LoVo (cell line): ENCODE results near the gene MT1M.
A peak's percentile ranks its signal among the peaks of the same experiment; 100 is the strongest.
"Not testable (repeated sequence)": the region's sequence is repeated elsewhere in the genome, so short reads cannot be mapped to it uniquely, and the experiment has no call there.

Experiments
- DNase-seq: peaks from one replicate; pipeline ENCODE4 v3.0.0-alpha.2; 2016; ENCODE audit warnings: low spot score

The MT1M gene

GRCh38 chr16:56632156-56632847, at the start of gene MT1M:
TSS of gene MT1M (plus strand) at chr16:56632659. CDS start at chr16:56632732, 73 bp downstream.
- DNase-seq = no peak

- not testable (repeated sequence) for DNase-seq
Observed at GRCh38 chr16:56582911-56583310, 49.5 kb upstream of the MT1M start.

- DNase-seq = no peak
Observed at GRCh38 chr16:56583351-56584168, 48.9 kb upstream of the MT1M start.

- no peak for DNase-seq
Observed at GRCh38 chr16:56584276-56584675, 48.2 kb upstream of the MT1M start.

GRCh38 chr16:56588781-56589140, 43.7 kb upstream of the MT1M start:
- DNase-seq = no peak

GRCh38 chr16:56589141-56590039, 43.1 kb upstream of the MT1M start, which contains the start of gene MT3:
TSS of gene MT3 (plus strand) at chr16:56589528. CDS start at chr16:56589591, 63 bp downstream.
- peak; percentile 18 for DNase-seq

GRCh38 chr16:56591377-56592060, 40.9 kb upstream of the MT1M start:
- no peak for DNase-seq

GRCh38 chr16:56593573-56594291, 38.7 kb upstream of the MT1M start:
- DNase-seq = no peak

GRCh38 chr16:56594292-56594619, 38.2 kb upstream of the MT1M start:
- DNase-seq = no peak

- peak; percentile 38 for DNase-seq
Observed at GRCh38 chr16:56600398-56600999, 32.0 kb upstream of the MT1M start.

GRCh38 chr16:56601325-56601724, 31.1 kb upstream of the MT1M start:
- no peak for DNase-seq

GRCh38 chr16:56603589-56603988, 28.9 kb upstream of the MT1M start:
- no peak for DNase-seq

GRCh38 chr16:56604966-56605365, 27.5 kb upstream of the MT1M start:
- no peak for DNase-seq

GRCh38 chr16:56605475-56605874, 27.0 kb upstream of the MT1M start:
- DNase-seq = no peak

- DNase-seq = no peak
Observed at GRCh38 chr16:56606071-56606475, 26.4 kb upstream of the MT1M start.

GRCh38 chr16:56606476-56607108, 25.9 kb upstream of the MT1M start:
- DNase-seq = no peak

GRCh38 chr16:56607109-56607618, 25.3 kb upstream of the MT1M start:
- DNase-seq = no peak

- no peak for DNase-seq
Observed at GRCh38 chr16:56607675-56608042, 24.8 kb upstream of the MT1M start.

- peak; percentile 98 for DNase-seq
Observed at GRCh38 chr16:56608043-56608875, 24.2 kb upstream of the MT1M start, which contains the start of gene MT2A. TSS of gene MT2A (plus strand) at chr16:56608584. CDS start at chr16:56608656, 72 bp downstream.
